ENCODE data around the gene PPP1R12B. TPM values are rescaled to one million over a fixed set of nuclear protein-coding genes. Genes with fewer than 3 reads are reported as not detected.
"Not testable (repeated sequence)": the region's sequence is repeated elsewhere in the genome, so short reads cannot be mapped to it uniquely, and the experiment has no call there.

PPP1R12B gene
- total RNA-seq, 2 experiments from 2014 or later = 26.9 to 27.7 TPM

GRCh38 chr1:202458651-202459050, 110.2 kb downstream of the PPP1R12B start:
- POLR2A ChIA-PET; DNase-seq; H3K4me1 Mint-ChIP-seq; H3K36me3 Mint-ChIP-seq; ATAC-seq (ENCODE audit: low read depth); H3K4me3 Mint-ChIP-seq; H3K27me3 Mint-ChIP-seq; H3K27ac Mint-ChIP-seq; H3K9me3 Mint-ChIP-seq: not testable (repeated sequence)

- H3K4me3 Mint-ChIP-seq; H3K27ac Mint-ChIP-seq; H3K4me1 Mint-ChIP-seq; ATAC-seq (ENCODE audit: low read depth); H3K9me3 Mint-ChIP-seq; DNase-seq; H3K36me3 Mint-ChIP-seq; H3K27me3 Mint-ChIP-seq: not testable (repeated sequence)
- POLR2A ChIA-PET = interaction anchor here (0.6 kb wide), 1 partner anchor 602 kb away, joined by 6 read pairs; no protein-coding TSS in a partner anchor
Measured at GRCh38 chr1:202459470-202460142, 111.1 kb downstream of the PPP1R12B start.

- H3K9me3 Mint-ChIP-seq; H3K4me1 Mint-ChIP-seq; H3K4me3 Mint-ChIP-seq; H3K27ac Mint-ChIP-seq; H3K36me3 Mint-ChIP-seq; DNase-seq; ATAC-seq (ENCODE audit: low read depth); H3K27me3 Mint-ChIP-seq: not testable (repeated sequence)
- POLR2A ChIA-PET = interaction anchor here (0.6 kb wide), 1 partner anchor 602 kb away, joined by 6 read pairs; no protein-coding TSS in a partner anchor
Measured at GRCh38 chr1:202460143-202460495, 111.6 kb downstream of the PPP1R12B start.

GRCh38 chr1:202462342-202463076, 114.0 kb downstream of the PPP1R12B start:
- Mint-ChIP-seq H3K9me3 (no peaks in the 10 kb centered on the region), H3K27ac (no peak overlapping the region), H3K4me3 (no peak overlapping the region), H3K4me1 (no peaks in the 10 kb centered on the region), H3K27me3 (no peaks in the 10 kb centered on the region), H3K36me3 (no peaks in the 10 kb centered on the region)
- POLR2A ChIA-PET = no interaction called here
- ATAC-seq (ENCODE audit: low read depth) = no peak
- no peak for DNase-seq

- H3K4me1 Mint-ChIP-seq; H3K36me3 Mint-ChIP-seq; H3K9me3 Mint-ChIP-seq; POLR2A ChIA-PET; DNase-seq; ATAC-seq (ENCODE audit: low read depth); H3K27me3 Mint-ChIP-seq; H3K4me3 Mint-ChIP-seq; H3K27ac Mint-ChIP-seq: not testable (repeated sequence)
Measured at GRCh38 chr1:202464153-202464742, 115.7 kb downstream of the PPP1R12B start.

GRCh38 chr1:202465644-202466270, 117.3 kb downstream of the PPP1R12B start:
- H3K27ac Mint-ChIP-seq; ATAC-seq (ENCODE audit: low read depth); H3K4me1 Mint-ChIP-seq; POLR2A ChIA-PET; H3K27me3 Mint-ChIP-seq; H3K4me3 Mint-ChIP-seq; DNase-seq; H3K9me3 Mint-ChIP-seq; H3K36me3 Mint-ChIP-seq: not testable (repeated sequence)

GRCh38 chr1:202466339-202466738, 117.8 kb downstream of the PPP1R12B start:
- POLR2A ChIA-PET; H3K9me3 Mint-ChIP-seq; H3K4me1 Mint-ChIP-seq; H3K4me3 Mint-ChIP-seq; ATAC-seq (ENCODE audit: low read depth); H3K36me3 Mint-ChIP-seq; DNase-seq; H3K27ac Mint-ChIP-seq; H3K27me3 Mint-ChIP-seq: not testable (repeated sequence)

GRCh38 chr1:202467381-202467780, 118.9 kb downstream of the PPP1R12B start:
- ATAC-seq (ENCODE audit: low read depth); POLR2A ChIA-PET; DNase-seq; H3K27me3 Mint-ChIP-seq; H3K4me1 Mint-ChIP-seq; H3K9me3 Mint-ChIP-seq; H3K4me3 Mint-ChIP-seq; H3K27ac Mint-ChIP-seq; H3K36me3 Mint-ChIP-seq: not testable (repeated sequence)

- H3K9me3 Mint-ChIP-seq; ATAC-seq (ENCODE audit: low read depth); POLR2A ChIA-PET; H3K4me3 Mint-ChIP-seq; H3K27me3 Mint-ChIP-seq; DNase-seq; H3K27ac Mint-ChIP-seq; H3K36me3 Mint-ChIP-seq; H3K4me1 Mint-ChIP-seq: not testable (repeated sequence)
Measured at GRCh38 chr1:202468695-202469094, 120.2 kb downstream of the PPP1R12B start.

- POLR2A ChIA-PET; H3K4me3 Mint-ChIP-seq; H3K27me3 Mint-ChIP-seq; H3K27ac Mint-ChIP-seq; H3K36me3 Mint-ChIP-seq; ATAC-seq (ENCODE audit: low read depth); H3K4me1 Mint-ChIP-seq; DNase-seq; H3K9me3 Mint-ChIP-seq: not testable (repeated sequence)
Measured at GRCh38 chr1:202469123-202469522, 120.6 kb downstream of the PPP1R12B start.

GRCh38 chr1:202471246-202471645, 122.7 kb downstream of the PPP1R12B start:
- peaks cover 4% of the 10 kb centered on the region for H3K36me3 Mint-ChIP-seq
- ATAC-seq (ENCODE audit: low read depth) (no peak), DNase-seq (no peak)
- no peaks in the 10 kb centered on the region for H3K9me3 Mint-ChIP-seq
- H3K4me3 Mint-ChIP-seq = no peak overlapping the region
- POLR2A ChIA-PET = no interaction called here
- H3K27me3 Mint-ChIP-seq = no peaks in the 10 kb centered on the region
- H3K4me1 Mint-ChIP-seq = peaks cover 7% of the 10 kb centered on the region
- H3K27ac Mint-ChIP-seq = no peak overlapping the region

- ATAC-seq (ENCODE audit: low read depth); H3K4me3 Mint-ChIP-seq; DNase-seq; H3K4me1 Mint-ChIP-seq; H3K36me3 Mint-ChIP-seq; H3K27ac Mint-ChIP-seq; H3K9me3 Mint-ChIP-seq; H3K27me3 Mint-ChIP-seq; POLR2A ChIA-PET: not testable (repeated sequence)
Measured at GRCh38 chr1:202472347-202473124, 124.0 kb downstream of the PPP1R12B start.

Measured in activated naive CD8-positive, alpha-beta T cell treated with anti-CD3 and anti-CD28 coated beads, Interleukin-2, amount 10 ng/mL, durations not matched to agents 7 days and 5 days (primary cell).